ENCODE data around the gene ADD2.
A peak's percentile ranks its signal among the peaks of the same experiment; 100 is the strongest.
"Not testable (repeated sequence)": the region's sequence is repeated elsewhere in the genome, so short reads cannot be mapped to it uniquely, and the experiment has no call there.

Gene ADD2

DNA sequence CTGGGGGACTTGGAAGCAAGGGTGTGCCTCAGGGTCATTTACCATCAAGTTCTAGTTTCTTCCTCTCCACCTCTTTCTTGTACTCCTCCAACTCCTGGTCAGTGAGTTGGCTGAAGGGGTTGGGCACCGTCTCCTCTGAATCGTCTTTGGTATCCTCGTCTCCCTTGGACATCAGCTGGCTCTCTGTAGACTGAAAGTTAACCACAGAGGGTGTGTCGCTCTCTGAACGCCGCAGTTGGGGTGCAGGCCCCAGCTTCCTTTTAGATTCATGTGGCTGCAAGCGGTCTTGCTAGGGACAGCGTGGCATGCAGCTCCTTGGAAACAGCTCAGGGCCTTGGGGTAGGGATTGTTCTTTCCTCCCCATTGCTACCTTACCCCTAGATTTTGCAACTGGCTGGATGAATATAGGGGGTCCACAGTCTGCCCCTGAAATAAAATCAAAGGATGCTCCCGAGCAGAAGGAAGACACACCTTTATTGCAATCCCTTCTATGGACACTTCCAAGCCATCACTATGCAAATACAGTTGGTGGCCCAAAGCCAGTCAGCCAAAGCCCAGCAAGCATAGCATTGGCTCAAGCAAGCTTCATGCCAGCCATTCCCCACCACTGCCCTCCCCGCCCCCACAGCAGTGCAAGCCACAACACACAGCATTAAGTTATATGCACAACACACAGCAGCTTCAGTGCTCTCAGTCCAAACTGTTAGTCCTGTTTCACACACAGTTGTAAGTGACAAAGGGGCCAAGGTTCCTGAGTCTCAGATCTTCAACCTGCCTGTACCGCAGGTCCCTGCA is 93.2 kb downstream of the ADD2 start:
- no peak for DNase-seq (ENCODE audit: low read depth in 2 of 2)

DNA sequence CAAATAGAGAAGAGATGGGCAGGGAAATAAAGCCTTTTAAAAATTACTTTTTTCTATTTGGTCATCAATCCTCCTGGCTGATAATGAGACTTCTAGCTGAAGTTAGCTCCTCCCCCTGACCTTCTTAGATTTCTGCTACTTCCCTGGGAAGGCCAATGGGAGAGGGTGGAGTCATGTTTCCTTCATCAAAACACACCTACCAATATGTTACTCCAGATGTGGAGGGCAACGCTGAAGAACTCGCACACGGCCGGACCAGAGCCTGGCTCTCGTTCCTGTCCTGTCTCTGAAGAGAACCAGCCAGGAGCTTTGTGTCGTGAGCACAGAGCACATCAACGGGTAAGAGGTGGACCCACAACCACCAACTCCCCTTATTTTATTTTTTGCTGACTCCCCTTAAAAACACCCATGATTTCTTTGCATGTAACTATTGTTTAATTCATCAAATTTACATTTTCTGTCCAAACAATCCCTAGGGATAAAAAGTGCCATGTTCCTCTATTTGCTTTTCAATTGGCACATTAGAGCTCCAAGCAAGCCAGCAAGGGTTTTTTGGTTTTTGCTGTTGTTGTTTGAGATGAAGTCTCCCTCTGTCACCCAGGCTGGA is 94.9 kb downstream of the ADD2 start:
- DNase-seq (ENCODE audit: low read depth in 2 of 2), result no peak

DNA sequence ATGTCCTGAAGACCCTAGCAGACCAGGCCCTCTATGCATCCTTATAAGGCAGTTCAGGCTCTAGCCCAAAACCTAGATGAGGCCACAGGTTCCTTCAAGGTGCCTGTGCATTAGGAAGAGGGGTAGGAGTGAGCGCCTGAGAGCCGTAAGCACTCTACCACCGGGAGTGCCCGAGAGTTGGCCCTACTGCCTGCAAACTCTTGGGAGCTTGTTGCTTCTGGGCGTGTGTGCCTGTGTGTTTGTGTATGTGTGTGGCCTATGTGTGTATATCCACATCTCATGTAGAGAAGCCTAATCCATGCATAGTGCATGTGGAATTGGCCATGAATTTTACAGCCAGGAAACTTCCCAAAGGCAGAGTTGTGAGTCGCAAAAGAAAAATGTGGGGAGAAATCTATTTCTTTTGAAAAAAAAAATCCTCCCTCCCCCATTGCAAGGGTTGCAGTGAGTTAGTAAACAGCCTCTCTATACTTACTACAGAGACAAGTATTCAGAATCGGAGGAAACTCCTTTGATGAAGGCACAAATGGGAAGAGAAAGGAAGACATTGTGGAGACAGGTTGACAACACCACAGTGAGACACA is 96.8 kb downstream of the ADD2 start:
- no peak for DNase-seq (ENCODE audit: low read depth in 2 of 2)

- no peak for DNase-seq (ENCODE audit: low read depth in 2 of 2)
These were observed 97.4 kb downstream of the ADD2 start for GRCh38 chr2:70670626-70671025.

- DNase-seq (ENCODE audit: low read depth in 2 of 2), result no peak
These were observed 97.8 kb downstream of the ADD2 start for GRCh38 chr2:70670202-70670601.

DNA sequence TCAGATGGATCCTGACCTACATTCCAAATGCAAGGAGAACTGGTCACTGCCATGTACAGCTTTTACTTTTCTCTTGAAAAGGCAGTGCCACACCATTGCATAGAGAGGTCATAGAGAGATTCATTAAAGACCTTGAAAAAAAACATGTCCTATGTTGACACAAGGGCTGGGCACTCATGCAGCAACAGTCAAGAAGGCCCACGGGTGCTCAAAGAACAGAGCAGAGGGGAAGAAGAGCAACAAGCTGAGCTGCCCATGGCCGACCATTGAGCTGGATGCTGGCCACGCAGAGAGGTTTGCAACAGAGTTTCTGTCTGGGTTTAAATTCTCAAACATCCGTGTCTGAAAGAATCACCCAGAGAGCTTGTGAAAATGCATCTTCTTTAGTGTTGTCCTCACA is 99.1 kb downstream of the ADD2 start:
- no peak for DNase-seq (ENCODE audit: low read depth in 2 of 2)

DNA sequence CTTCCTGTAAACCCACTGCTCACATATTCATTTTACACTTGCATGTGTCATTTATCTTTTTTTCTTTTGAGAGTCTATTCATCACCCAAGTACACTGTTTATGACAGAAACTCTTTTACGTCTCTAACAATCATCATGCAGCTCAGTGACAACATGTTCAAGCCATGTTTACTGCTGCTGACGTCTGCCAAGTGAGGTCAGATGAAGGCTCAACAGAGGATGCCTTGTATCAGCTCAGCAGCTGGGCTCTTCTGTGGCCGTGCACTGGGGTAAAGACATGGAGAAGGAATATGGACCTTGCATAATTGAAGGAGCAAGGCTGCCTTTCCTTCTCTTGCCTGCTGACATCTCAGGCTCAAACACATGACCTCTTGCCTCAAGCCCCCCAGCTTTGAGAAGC is 99.6 kb downstream of the ADD2 start:
- DNase-seq (ENCODE audit: low read depth in 2 of 2), result no peak

DNA sequence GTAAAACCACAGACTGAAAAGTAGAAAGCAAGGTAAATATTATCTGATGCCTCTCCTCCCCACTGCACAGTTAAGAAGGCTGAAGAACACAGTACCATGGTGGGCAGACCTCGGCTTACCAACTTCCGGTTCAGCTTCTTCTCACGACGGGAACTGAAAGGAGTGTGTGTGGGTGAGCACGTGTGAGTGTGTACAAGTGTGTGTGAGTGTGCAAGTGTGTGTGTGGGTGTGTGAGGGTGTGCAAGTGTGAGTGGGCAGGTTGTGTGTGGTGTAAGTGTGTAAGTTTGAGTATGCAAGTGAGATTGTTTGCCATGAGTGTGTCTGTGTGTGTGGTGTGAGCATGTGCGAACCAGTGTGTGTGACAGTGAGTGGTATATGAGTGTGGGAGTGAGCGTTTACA is 103.5 kb downstream of the ADD2 start:
- no peak for DNase-seq (ENCODE audit: low read depth in 2 of 2)

GRCh38 chr2:70663411-70663810 is 104.6 kb downstream of the ADD2 start:
- DNase-seq (ENCODE audit: low read depth in 2 of 2), result no peak

- no peak for DNase-seq (ENCODE audit: low read depth in 2 of 2)
These were observed 108.4 kb downstream of the ADD2 start for GRCh38 chr2:70659551-70659950.

DNA sequence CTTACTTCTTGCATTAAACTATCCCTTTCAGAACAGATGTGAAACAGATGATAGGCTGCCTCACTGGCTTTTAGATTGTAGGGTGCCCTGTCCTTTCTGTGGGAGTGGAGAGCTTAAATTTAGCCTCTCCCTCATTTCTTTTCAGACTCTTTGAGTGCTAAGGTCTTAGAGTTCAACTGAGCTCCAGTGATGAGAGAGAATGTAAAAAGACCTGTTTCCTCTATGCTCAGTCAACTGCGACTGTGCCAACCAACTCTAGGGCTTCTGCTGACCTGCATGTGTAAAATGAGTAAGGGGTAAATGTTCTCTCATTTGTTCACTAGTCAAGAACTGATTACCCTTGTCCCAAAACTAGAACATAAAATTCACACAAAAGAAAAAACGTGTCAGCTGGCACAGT is 109.5 kb downstream of the ADD2 start:
- DNase-seq (ENCODE audit: low read depth in 2 of 2), result no peak

DNA sequence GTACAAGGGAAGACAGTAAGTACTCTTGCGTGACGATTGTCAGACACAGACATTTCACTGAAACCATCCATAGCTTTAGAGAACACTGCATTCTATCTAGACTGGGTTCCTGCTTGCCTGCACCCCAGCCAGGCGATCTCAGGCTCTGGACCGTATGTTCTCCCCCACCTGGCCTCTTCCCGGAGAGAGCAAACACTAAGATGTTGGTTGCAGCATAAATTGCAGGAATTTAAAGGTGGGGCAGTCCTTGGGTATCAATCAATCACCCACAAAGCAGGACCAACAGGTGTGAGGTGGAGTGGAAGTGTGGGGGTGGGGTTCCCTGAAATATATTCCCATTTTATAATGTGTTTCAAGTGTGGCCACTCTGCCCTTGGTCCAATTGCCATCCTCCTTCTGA is 110.8 kb downstream of the ADD2 start:
- no peak for DNase-seq (ENCODE audit: low read depth in 2 of 2)

DNA sequence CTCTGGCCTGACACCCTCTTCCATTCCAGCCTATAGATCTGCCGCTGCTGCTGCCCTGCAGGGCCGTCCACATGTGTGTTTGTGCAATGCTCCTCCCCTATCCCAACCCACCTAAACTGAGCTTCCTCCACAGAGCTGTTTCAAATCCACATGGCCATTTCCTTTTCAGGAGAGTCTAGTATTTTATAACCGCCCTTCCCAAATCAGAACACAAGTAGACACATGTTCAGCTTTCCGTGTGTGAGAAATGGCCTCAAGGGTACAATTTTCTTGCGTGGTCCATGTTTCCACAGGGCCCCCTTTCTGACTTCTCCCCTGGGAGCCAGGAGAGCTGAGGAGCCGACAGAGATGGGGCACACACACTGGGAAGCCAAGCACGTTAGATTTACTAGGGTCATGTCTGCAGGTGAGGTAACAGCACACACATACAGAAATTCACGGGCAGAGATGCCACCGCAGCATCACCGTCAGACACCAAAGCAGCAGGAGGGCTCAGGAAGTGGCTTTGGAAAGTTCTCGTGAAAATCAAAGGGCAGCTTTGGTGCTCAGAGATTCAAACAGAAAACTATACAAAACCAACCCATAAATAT is 111.5 kb downstream of the ADD2 start:
- peak in 1 of 2 donors; percentile 3 for DNase-seq (ENCODE audit: low read depth in 2 of 2)

- no peak for DNase-seq (ENCODE audit: low read depth in 2 of 2)
These were observed 112.2 kb downstream of the ADD2 start for GRCh38 chr2:70655786-70656185.

DNA sequence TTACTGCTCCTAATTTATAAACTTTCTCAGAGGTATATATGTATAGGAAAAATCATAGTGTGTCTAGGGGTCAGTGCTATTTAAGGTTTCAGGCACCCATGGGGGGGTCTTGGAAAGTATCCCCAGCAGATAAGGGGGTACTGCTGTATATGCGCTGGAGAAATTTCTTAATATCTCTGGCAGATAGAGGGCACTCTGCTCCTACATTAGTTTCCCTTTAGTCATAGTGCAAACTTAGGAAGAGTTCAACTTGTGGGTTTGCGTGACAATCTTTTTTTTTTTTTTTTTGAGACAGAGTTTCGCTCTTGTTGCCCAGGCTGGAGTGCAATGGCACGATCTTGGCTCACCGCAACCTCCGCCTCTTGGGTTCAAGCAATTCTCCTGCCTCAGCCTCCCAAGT is 112.8 kb downstream of the ADD2 start:
- not testable (repeated sequence) for DNase-seq (ENCODE audit: low read depth in 2 of 2)

DNA sequence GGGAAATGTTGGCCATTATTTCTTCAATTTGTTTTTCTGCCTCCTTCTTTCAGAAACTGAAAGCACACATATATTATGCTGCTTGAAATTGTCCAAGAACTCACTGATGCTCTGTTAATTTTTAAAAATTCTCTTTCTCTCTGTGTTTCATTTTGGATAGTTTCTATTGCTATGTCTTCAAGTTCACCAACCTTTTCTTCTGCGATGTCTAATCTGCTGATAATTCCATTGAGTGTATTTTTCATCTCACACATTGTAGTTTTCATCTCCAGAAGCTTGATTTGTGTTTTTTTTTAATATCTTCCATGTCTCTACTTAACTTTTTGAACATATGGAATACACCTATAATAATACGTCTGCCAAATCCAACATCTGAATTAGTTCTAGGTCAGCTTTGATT is 116.3 kb downstream of the ADD2 start:
- no peak for DNase-seq (ENCODE audit: low read depth in 2 of 2)

- DNase-seq (ENCODE audit: low read depth in 2 of 2), result no peak
These were observed 117.0 kb downstream of the ADD2 start for GRCh38 chr2:70651014-70651413.

DNA sequence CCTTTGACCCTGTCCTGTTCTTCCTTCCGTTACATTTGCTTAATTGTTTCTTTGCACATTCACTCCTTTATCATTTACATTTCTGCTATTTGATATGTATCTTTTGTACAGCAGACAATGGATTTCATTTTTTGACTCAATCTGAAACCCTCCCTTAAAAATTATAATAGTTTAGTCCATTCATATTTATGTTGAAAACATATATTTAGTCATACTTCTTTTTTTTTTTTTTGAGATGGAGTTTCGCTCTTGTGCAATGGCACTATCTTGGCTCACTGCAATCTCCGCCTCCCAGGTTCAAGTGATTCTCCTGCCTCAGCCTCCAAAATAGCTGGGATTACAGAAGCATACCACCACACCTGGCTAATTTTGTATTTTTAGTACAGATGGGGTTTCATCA is 119.0 kb downstream of the ADD2 start:
- no peak for DNase-seq (ENCODE audit: low read depth in 2 of 2)

GRCh38 chr2:70647873-70648481 is 120.0 kb downstream of the ADD2 start:
- peak; percentile 53 to 74 for DNase-seq (ENCODE audit: low read depth in 2 of 2)

- no peak for DNase-seq (ENCODE audit: low read depth in 2 of 2)
These were observed 121.6 kb downstream of the ADD2 start for GRCh38 chr2:70646420-70646818.

GRCh38 chr2:70645733-70646419 is 122.1 kb downstream of the ADD2 start:
- no peak for DNase-seq (ENCODE audit: low read depth in 2 of 2)

DNA sequence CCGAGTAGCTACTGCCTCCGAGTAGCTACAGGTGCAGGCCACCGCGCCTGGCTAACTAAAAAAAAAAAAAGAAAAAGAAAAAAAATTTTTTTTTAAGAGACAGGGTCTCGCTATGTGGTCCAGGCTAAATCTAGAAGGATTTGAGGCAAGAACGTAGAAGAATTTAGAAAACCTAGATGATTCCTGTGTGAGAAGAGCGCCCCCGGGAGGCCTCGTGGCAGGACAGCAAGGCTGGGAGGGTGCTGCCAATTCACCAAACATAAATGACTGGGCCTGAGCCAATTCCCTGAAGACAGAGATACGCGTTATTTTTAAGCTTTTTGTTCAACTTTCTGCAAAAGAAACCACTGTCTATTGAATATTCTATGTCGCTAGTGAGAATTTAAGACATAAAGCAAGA is 124.3 kb downstream of the ADD2 start:
- peak in 1 of 2 donors; percentile 7 for DNase-seq (ENCODE audit: low read depth in 2 of 2)
